GM21576 (cell line): ENCODE results near the gene HELZ2.

Source experiments
- ATAC-seq: cut with Tn5 transposase; IDR thresholded peaks from one replicate; pipeline ENCODE4 v1.9.1; 2021; ENCODE audit warnings: mild to moderate bottlenecking, moderate library complexity; ENCODE audit not compliant: unreplicated experiment

Gene HELZ2

GRCh38 chr20:63598479-63599395, 24.7 kb upstream of the HELZ2 start:
- ATAC-seq = no peak

DNA sequence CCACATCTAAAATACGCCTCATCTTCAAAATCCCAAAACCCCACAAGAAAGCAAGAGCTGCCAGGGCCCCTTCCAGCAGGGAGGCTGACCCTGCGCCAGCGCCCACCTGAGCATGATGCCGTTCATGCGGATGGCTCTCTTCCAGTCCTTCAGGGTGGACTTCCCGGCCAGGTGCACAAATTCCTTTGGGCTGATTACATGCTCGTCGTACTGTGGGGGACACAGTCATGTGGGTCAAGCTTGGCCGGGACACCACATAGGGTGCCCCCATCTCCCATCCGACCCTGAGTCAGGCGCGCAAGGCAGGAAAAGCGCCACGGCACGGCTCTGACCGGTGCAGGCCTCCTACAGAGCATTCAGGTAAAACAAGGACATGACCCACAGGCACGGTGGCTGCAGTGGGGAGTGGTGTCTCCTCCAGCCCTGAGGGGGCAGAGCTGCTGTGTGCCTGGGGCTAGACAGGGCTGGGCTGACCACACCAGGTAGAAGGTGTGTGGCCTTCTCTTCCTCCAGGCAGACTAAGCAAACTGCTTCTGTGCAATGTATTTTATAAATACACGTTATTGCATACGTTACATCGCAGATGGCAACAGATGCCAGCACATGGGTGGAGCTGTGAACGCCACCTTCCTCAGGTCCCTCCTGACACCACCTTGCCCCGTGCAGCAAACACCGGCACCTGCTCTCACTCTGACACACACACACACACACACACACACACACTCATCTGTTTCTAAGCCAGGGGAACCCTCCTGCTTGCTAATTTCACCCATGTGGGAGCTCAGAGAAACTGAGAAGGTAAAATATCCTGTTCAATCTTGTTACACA, 23.8 kb upstream of the HELZ2 start:
- ATAC-seq = no peak

GRCh38 chr20:63596423-63596822, 22.4 kb upstream of the HELZ2 start:
- no peak for ATAC-seq

- ATAC-seq = no peak
These were observed 21.5 kb upstream of the HELZ2 start for GRCh38 chr20:63595416-63596127.

DNA sequence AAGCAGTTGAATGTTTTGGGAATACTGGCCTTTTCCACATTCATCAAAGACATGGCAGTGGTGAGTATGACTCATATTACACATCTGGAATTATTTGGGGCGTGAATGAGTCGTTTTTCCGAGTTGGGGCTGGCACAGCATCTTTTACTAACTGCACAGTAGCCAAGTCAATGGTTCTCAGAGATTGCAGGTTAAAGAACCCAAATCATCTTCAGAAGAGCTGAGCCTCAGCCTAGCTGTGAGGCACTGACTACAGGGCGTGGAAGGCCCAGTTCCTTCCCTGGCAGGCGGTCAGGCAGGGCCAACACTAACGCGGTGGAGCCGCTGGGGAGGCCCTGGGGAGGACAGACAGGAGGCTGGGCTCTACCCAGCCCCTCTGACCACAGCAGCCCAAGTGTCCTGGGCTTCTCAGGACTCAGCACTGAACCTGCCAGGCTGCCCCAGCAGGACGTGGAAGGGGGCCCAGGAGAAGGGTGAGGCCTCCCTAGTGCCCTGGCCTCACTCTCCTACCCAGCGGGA, 20.1 kb upstream of the HELZ2 start:
- ATAC-seq = no peak

DNA sequence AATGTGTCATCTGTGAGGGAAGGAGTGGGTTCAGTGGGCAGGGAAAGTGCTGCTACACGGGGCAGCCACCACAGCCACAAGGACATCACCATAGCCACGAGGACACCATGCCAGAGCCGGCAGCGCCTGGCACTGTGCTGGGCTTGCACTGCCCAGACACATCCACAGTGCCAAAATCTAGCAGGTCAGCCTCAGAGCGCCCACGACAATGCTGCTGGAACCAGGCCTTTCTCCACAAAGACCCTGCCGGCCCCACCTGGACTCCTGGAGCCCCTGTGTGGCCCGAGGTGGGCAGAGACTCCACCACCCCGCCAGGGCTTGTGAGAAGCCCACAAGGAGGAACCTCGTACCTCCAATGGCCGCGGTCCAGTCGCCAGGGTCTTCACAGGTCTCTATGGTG, 18.6 kb upstream of the HELZ2 start:
- no peak for ATAC-seq

DNA sequence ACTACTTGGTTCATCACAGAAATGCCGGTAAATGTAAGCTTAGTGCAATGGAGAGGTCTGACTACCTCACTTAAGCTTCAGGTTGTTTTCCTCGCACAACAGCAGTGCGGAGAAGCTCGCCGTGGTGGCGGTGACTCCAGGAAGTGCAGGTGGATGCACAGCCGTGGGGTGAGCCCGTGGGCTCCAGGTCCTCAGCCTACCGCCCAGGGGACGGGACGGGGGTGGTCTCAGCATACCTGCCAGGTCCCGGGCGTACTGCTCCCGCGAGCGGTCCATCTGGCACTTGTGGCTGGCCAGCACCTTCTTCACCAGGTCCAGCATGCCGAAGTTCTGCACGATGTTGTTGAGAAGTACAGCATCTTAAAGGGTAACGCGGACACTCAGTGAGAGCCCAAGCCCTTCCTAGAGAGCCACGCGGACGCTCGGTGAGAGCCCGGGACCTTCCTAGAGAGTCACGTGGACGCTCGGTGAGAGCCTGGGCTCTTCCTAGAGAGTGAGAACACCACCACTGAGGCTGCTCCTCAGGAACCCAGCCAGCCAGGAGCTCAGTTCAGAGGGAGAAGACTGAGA, 17.8 kb upstream of the HELZ2 start:
- ATAC-seq = no peak

GRCh38 chr20:63591147-63591533, 17.1 kb upstream of the HELZ2 start:
- no peak for ATAC-seq

DNA sequence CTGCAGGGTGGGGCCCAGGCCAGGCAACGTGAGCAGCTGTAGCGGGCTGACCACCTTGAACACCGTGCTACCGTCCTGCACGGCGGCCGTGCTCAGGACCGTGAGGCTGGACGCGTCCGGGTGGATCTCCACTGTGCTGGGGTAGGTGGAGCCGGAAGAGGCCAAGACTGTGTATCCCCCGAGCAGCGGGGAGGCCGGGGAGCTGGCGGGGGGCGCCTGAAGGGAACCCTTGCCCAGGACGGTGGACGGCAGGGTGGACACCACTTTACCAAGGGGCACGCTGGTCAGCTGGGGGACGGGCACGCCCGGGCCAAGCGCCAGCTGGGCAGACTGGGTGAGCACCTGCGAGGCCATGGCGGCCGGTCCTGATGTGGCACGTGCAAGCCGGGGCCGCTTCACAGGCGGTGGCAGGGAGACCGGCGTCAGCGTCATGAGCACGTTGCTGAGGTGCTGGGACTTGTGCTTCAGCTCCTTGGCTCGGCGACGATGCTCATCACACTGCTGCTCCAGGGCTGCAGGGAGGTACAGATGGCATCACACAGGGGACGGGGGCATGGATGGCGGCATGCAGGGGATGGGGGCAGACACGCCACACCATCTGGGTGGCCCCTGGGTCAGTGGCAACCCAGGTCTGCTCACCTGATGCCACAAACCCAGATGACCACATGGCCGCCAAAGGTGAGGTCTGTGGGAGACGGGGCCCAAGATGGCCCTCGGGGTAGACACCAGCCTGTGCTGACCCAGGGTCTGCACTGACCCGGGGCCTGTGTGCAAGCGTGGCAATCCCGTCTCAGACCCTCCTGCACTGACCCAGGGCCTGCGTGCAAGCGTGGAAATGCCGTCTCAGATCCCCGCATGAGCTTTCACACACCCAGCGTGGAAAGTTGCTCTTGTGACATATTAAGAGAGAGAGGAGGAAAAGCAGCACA, 16.4 kb upstream of the HELZ2 start:
- ATAC-seq = no peak

DNA sequence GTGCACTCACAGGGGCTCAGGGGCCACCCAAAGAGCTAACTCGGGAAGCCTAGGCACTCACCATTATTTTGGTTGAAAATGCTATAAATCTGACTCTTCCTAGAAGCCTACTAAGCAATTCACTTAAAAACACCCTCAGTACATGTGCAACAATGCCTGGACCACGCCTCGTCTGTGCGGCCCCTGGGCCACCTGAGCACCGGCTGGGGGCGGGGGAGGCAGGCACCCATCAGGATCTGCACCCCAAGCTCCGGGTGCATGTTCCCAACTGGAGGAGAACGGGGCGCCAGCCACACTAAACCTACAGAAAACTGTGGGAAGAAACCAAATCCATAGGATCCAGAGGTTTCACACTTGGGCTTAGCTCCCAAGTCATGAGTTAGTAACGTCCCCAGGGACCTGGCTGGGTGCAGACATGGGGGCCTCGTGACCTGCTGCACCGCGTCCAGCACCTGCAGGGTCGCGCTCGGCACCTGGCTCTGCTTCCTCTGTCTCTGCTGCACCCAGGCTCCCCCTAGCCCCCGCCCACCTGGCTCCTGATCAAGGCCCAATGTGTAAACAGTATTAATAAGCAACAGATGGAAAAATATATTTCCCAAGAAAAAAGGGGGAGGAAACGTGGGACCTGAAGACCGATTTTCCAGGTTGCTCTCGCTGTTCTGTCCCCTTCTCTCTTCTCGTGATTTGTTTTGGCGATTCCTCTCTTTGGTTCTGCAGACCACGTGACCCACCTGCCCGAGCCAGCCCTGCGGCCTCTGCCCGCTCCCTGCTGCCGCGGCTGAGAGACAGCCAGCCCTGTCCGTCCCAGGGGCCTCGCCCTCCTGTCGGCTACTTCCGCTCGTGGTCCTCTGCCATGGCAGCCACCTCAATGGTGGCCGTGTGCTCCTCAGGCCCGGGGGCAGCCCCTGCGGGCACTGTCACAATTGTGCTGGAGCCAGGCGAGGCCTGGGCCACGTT, 15.5 kb upstream of the HELZ2 start:
- ATAC-seq = no peak

DNA sequence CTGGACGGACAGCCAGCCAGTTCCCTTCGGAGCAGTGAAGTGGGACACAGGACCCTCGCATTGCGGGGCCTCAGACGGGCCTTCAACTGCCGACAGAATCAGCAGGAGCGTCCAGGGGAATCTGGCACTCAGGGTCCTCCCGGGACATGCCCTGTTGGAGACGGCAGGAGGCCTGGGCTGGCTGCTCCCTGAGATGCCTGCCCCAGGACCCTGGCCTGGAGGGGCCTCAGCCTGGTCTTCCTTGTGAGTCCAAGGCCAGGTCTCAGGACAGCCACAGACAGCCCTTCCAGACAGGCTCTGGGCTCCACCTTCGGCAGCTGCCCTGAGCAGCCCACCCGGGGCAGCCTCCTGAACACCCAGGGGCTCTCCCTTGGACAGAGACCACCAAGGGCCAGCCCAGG, 14.6 kb upstream of the HELZ2 start:
- ATAC-seq = no peak

- ATAC-seq = no peak
These were observed 13.9 kb upstream of the HELZ2 start for GRCh38 chr20:63587776-63588591.

DNA sequence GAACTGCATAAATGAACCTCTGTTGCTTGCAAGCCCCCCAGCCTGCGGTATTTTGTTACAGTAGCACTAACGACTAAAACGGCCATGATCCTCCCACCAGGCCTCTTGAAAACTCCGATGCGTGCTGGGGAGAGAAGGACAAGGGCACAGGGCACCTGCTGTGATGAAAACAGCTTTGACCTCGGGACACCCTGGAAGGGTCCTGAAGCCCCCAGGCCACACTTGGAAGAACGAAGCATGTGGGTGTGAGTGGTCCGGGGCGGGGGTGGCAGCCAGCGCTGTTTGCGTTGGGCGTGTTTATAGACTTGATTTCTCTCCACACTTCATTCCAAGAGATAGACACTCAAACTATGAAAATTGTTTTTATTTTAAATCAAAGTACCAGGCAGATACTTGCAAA, 13.2 kb upstream of the HELZ2 start:
- no peak for ATAC-seq

DNA sequence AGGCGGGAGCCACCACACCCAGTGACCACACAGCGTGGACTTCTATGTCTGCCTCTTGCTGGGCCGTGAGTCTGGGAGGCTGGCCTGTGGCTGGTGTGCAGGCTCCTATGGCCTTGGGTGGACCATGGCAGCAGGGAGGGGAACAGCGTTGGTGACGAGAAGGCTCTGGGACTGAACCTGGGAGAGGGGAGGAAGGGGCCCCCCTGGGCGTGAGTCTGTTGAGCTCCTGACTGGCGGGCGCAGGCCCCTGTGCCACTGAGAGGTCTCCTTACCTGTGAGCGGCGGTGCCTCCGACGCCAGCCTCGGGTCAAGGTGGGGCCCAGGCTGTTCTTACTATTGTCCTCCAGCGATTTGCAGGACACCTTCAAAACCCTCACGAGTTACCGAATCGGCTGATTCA, 12.8 kb upstream of the HELZ2 start:
- ATAC-seq = no peak

- no peak for ATAC-seq
These were observed 11.9 kb upstream of the HELZ2 start for GRCh38 chr20:63585616-63586565.

DNA sequence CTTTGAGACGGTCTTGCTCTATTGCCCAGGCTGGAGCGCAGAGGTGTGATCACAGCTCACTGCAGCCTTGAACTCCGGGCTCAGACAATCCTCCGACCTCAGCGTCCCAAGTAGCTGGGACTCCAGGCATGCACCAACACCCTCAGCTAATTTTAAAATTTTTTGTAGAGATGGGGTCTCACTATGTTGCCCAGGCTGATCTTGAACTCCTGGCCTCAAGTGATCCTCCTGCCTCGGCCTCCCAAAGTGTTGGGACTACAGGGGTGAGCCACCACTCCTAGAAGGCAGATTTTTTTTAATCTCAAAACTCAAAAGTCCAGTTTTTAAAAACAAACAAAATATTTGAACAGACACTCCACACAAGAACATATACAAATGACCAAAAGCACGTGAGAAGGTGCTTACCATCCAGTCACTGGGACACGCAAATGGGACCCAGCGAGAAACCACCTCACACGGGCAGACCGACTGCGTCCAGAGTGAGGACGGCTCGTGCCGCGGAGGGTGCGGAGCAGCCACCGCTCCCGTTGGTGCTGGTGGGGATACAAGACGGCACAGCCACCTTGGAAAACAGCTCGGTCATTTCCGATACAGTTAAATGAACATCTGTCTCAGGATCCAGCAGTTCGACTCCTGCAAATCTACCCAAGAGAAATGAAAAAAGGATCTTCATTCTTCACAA, 8.5 kb upstream of the HELZ2 start:
- no peak for ATAC-seq
